ENCODE data around the gene RPS28. TPM values are rescaled to one million over a fixed set of nuclear protein-coding genes. Genes with fewer than 3 reads are reported as not detected.

RPS28 gene
- total RNA-seq, 6 experiments from 2014 or later, result 1,135 to 1,536 (median 1,376) TPM

DNA sequence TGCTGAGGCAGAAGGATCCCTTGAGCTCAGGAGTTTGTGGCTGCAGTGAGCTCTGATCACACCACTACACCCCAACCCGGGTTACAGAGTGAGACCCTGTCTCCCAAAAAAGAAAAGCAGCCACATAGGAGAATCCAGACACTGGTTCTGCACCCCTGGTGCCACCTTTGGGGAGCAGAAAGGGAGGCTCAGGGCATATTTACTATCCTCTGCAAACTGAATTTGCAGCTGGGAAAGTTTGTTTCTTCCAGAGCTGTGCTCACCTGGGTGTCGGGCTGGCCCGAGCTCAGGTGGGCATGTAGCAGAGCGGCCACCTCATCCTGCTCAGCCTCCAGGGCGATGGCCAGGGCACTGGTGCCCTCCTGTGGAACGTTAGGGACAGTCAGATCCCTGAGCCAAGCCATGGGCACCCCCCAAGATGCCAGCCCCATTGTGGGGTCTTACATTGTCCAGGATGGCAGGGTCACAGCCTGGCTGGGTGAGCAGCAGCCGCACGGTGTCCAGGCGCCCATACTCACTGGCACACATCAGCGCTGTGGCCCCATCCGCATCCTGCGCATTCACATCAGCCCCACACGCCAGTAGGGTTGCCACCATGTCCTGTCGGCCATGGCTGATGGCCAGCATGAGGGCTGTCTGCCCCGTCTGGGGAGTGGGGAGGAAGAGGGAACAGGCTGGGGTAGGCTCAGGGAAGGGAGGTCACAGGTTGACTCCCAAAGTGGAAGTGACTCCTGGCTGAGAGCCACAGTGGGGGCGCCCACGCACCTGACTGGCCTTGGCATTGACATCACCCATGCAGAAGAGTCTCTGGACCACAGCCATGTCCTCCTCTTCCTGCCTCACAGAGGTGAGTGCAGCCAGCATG is 3.1 kb downstream of the RPS28 start:
- Mint-ChIP-seq H3K36me3 (ENCODE audit: low read depth) (peaks cover 32% of the 10 kb centered on the region), H3K4me3 (no peak overlapping the region), H3K27me3 (ENCODE audit: insufficient read depth) (peaks cover 3% of the 10 kb centered on the region), H3K27ac (no peak overlapping the region), H3K4me1 (ENCODE audit: low read depth) (peaks cover 19% of the 10 kb centered on the region), H3K9me3 (peaks cover 6% of the 10 kb centered on the region; the same call in 1 of the 2 replicates)
- TF ChIP-seq, protein P1, sequence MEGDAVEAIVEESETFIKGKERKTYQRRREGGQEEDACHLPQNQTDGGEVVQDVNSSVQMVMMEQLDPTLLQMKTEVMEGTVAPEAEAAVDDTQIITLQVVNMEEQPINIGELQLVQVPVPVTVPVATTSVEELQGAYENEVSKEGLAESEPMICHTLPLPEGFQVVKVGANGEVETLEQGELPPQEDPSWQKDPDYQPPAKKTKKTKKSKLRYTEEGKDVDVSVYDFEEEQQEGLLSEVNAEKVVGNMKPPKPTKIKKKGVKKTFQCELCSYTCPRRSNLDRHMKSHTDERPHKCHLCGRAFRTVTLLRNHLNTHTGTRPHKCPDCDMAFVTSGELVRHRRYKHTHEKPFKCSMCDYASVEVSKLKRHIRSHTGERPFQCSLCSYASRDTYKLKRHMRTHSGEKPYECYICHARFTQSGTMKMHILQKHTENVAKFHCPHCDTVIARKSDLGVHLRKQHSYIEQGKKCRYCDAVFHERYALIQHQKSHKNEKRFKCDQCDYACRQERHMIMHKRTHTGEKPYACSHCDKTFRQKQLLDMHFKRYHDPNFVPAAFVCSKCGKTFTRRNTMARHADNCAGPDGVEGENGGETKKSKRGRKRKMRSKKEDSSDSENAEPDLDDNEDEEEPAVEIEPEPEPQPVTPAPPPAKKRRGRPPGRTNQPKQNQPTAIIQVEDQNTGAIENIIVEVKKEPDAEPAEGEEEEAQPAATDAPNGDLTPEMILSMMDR (IDR thresholded peaks at IDR 0.05), result peak; percentile 29; the same call in 1 of the 2 replicates
- no peak for DNase-seq

DNA sequence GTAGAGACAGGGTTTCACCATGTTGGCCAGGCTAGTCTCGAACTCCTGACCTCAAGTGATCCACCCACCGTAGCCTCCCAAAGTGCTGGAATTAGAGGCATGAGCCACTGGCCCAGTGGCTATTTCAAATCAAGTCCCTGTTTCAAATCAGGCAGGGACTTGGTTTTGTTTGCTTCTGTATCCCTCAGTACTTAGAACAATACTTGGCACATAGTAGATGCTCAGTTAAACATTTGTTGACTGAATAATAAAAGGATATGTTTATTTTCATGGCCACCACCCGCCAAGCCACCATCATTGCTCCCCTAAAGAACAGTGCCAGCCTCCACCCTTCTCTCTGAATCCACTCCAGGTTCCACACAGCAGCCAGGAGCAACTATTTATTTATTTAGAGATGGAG is 4.2 kb downstream of the RPS28 start:
- Mint-ChIP-seq H3K27me3 (ENCODE audit: insufficient read depth) (peaks cover 3% of the 10 kb centered on the region), H3K4me1 (ENCODE audit: low read depth) (peaks cover 8% of the 10 kb centered on the region; the same call in 1 of the 2 replicates)

DNA sequence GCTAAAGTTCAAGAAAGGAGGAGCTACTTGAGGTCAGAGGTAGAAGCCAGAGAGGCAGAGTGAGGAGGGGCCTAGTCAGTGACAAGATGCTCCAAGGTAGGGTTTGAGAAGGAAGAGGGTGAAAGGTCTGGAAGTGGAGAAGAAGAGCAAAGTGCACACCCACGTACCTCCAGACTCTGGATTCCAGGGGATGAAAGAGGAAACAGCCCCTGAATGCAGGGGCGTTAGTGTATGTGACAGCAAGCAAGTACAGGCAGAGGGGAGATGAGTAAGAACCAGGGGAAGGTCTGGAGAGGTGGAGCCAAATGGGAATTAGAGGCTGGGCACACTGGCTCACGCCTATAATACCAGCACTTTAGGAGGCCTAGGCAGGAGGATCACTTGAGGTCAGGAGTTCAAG is 8.7 kb downstream of the RPS28 start:
- DNase-seq, result no peak
- H3K36me3 Mint-ChIP-seq (ENCODE audit: low read depth), result 0 out of 2 replicates have a peak, but pooled peaks cover 5% of the 10 kb centered on the region
- H3K27ac Mint-ChIP-seq, result no peak overlapping the region
- H3K4me3 Mint-ChIP-seq, result no peak overlapping the region
- H3K27me3 Mint-ChIP-seq (ENCODE audit: insufficient read depth), result peaks cover 8% of the 10 kb centered on the region
- no peaks in the 10 kb centered on the region for H3K4me1 Mint-ChIP-seq (ENCODE audit: low read depth)
- H3K9me3 Mint-ChIP-seq, result peaks cover 6% of the 10 kb centered on the region; the same call in 1 of the 2 replicates
- TF ChIP-seq, protein P1 (IDR thresholded peaks at IDR 0.05), result no peak

More for the DNA sequence above, 4.2 kb downstream of the RPS28 start:
- peaks cover 6% of the 10 kb centered on the region; the same call in 1 of the 2 replicates for H3K9me3 Mint-ChIP-seq
- H3K36me3 Mint-ChIP-seq (ENCODE audit: low read depth), result peaks cover 27% of the 10 kb centered on the region
- TF ChIP-seq, protein P1 (IDR thresholded peaks at IDR 0.05), result no peak
- no peak for DNase-seq
- H3K4me3 Mint-ChIP-seq, result no peak overlapping the region
- H3K27ac Mint-ChIP-seq, result no peak overlapping the region

DNA sequence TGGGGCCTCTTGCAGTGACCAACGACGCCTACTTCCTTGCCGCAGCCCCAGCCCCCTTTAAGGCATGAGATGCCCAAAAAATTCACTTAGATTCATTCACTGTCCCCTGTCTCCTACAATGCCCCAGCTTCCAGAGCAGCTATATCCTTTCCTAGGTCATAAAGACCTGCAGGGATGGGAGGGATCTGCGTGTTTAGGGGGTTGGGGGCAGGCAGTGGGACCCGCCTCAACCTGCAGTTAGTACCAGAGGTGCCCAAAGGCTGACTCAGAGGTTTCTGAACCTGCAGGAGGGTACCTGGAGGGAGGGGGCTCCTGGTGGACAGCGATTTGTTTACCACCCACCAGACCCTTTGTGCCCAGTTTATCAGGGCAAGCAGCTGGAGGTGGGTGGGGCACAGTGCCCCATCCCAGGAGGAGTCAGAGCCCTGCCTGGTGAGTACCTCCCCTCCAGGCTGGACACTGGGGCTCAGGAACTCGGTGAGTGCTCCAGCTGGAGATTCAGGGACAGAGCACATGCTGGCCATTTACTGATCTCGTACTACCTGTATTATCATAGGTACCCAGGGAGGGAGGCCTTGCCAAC is 10.1 kb downstream of the RPS28 start:
- Mint-ChIP-seq H3K4me3 (no peak overlapping the region), H3K36me3 (ENCODE audit: low read depth) (0 out of 2 replicates have a peak, but pooled peaks cover 5% of the 10 kb centered on the region), H3K4me1 (ENCODE audit: low read depth) (no peaks in the 10 kb centered on the region), H3K27me3 (ENCODE audit: insufficient read depth) (peaks cover 13% of the 10 kb centered on the region), H3K27ac (no peak overlapping the region), H3K9me3 (peaks cover 6% of the 10 kb centered on the region; the same call in 1 of the 2 replicates)
- TF ChIP-seq, protein P1 (IDR thresholded peaks at IDR 0.05), result no peak
- no peak for DNase-seq

DNA sequence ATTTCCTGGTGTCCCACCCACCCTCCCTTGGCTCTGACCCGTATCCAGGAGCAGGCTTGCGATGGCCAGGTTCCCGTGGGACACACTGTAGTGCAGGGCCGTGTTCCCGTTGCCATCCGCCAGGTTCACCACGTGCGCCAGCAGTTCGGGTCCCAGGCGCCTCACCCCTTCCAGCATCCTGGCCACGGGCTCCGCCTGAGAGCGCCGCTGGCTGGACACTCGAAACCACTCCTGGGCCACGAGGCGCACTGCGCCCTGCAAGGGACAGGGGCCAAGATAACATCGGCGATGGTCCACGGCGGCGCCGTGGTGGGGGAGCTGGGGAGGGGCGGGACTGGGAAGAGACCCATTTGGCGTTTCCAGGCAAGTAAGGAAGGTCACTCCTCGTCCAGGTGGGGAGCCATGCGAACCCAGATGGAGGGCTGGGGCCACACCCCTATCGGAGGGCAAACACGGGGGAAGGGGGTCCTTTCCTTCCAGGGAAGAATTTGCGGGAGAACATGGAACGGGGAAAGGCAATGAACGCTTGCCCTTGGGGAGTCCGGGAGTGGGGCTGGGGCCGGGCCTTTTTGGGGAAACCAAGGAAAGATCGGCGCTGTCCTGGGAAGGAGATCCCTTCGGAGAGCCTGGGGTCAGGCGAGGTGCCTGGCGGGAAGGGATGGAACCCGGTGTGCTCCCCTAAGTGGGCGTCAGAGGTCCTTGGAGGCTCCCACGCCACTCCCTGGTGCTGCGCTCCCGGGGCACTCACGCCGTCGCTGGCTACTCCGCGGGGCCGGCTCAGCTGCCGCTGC is 11.9 kb downstream of the RPS28 start:
- TF ChIP-seq, protein P1 (IDR thresholded peaks at IDR 0.05), result no peak
- Mint-ChIP-seq H3K27ac (no peak overlapping the region), H3K27me3 (ENCODE audit: insufficient read depth) (peaks cover 21% of the 10 kb centered on the region), H3K9me3 (no peaks in the 10 kb centered on the region), H3K4me1 (ENCODE audit: low read depth) (no peaks in the 10 kb centered on the region), H3K4me3 (no peak overlapping the region), H3K36me3 (ENCODE audit: low read depth) (no peaks in the 10 kb centered on the region)
- no peak for DNase-seq

All from HFFc6 (cell line).